K562 (cell line): ENCODE results near the gene HOXA4. TPM values are rescaled to one million over a fixed set of nuclear protein-coding genes. Genes with fewer than 3 reads are reported as not detected.

Experiments
- ATAC-seq: fragments of 200-7000 bp; cut with Tn5 transposase; 3 replicates; pipeline ENCODE4 v1.9.1; 2020; ENCODE audit warnings: moderate library complexity
- BruUV-seq: library from RNA; stranded (reverse); fragments of 400-500 nt; replicated peaks from 2 replicates; lab custom pipeline; 2021; lab: Mats Ljungman, UMichigan
- CTCF ChIA-PET: fragments of 300-600 bp; formaldehyde crosslinking; extraction: SDS; loops from one replicate; lab custom pipeline; 2021; ENCODE audit warnings: low intra/inter-chr PET ratio; lab: Yijun Ruan, JAX
- POLR2A ChIA-PET: fragments of 300-600, 350-650 bp; sonication (Branson Sonifier 250); formaldehyde crosslinking; extraction: SDS; loops from one replicate; lab custom pipeline; 2021; ENCODE audit warnings: antibody characterized with exemption, inconsistent platforms; lab: Yijun Ruan, JAX
- DNase-seq, 4 experiments: peaks; one replicate each; pipeline versions ENCODE4 v3.0.0 to v3.0.0-alpha.2; 2011 to 2018; ENCODE audit warnings: low spot score in 3 of 4, mixed read lengths in 3 of 4; ENCODE audit errors: extremely low read depth in 1 of 4
- FAIRE-seq: peaks from 2 replicates; lab custom pipeline; 2011; peaks lifted over from hg19 to GRCh38; lab: Jason Lieb, UNC
- H2AFZ ChIP-seq: 2 replicates; pipeline ENCODE4 v1.6.0; 2011; ENCODE audit warnings: low read depth, low read length, control low read depth, inconsistent platforms
- H3K27ac ChIP-seq: fragments of 200-600 bp; 3 replicates; pipeline ENCODE4 v1.8.0; 2011; ENCODE audit warnings: low read depth, mild to moderate bottlenecking, control low read depth, inconsistent platforms, low read length, moderate library complexity, mixed read lengths; ENCODE audit errors: extremely low read depth
- H3K27me3 ChIP-seq, 2 experiments: fragments of 300-600 bp in 1 of 2; 2 replicates in 1 of 2; 3 replicates in 1 of 2; pipeline versions ENCODE4 v1.6.0 to v1.8.0; 2011; ENCODE audit warnings: inconsistent platforms in 2 of 2, low read length in 2 of 2, mild to moderate bottlenecking in 1 of 2, mixed read lengths in 1 of 2, moderate library complexity in 1 of 2; ENCODE audit not compliant: control insufficient read depth in 2 of 2, insufficient read depth in 2 of 2
- H3K36me3 ChIP-seq: fragments of 300-600 bp; 3 replicates; pipeline ENCODE4 v1.8.0; 2011; ENCODE audit warnings: mild to moderate bottlenecking, low read length, inconsistent platforms; ENCODE audit not compliant: control insufficient read depth, insufficient read depth
- H3K4me1 ChIP-seq, 2 experiments: fragments of 200-600 bp in 1 of 2; replicated peaks in 1 of 2; 2 replicates in 1 of 2; 3 replicates in 1 of 2; pipeline versions ENCODE4 v1.5.1 to v1.8.0; 2011; ENCODE audit warnings: inconsistent platforms in 2 of 2, low read length in 2 of 2, mild to moderate bottlenecking in 1 of 2, mixed read lengths in 1 of 2, moderate library complexity in 1 of 2; ENCODE audit not compliant: control insufficient read depth in 2 of 2, insufficient read depth in 2 of 2
- H3K4me2 ChIP-seq: 2 replicates; pipeline ENCODE4 v1.6.1; 2011; ENCODE audit warnings: low read length, control low read depth, inconsistent platforms, mixed read lengths; ENCODE audit not compliant: insufficient read depth
- H3K4me3 ChIP-seq: fragments of 200-600 bp; sonication (generic), shearing (Covaris generic); 2 replicates; pipeline ENCODE4 v1.5.1; 2016; ENCODE audit warnings: control low read depth, inconsistent platforms
- H3K79me2 ChIP-seq: fragments of 200-600 bp; 3 replicates; pipeline ENCODE4 v1.8.0; 2011; ENCODE audit warnings: low read length, inconsistent platforms; ENCODE audit not compliant: control insufficient read depth, insufficient read depth
- H3K9ac ChIP-seq, 2 experiments: 2 replicates each; pipeline versions ENCODE4 v1.6.0 to v1.6.1; 2011; ENCODE audit warnings: low read depth in 2 of 2, low read length in 2 of 2, control low read depth in 1 of 2, inconsistent platforms in 1 of 2, mild to moderate bottlenecking in 1 of 2, mixed read lengths in 1 of 2; ENCODE audit not compliant: insufficient read depth in 1 of 2
- H3K9me1 ChIP-seq: one replicate; pipeline ENCODE4 v1.6.0; 2011; ENCODE audit warnings: inconsistent platforms, mild to moderate bottlenecking, low read length, moderate library complexity; ENCODE audit not compliant: control insufficient read depth, insufficient read depth
- H3K9me3 ChIP-seq: replicated peaks from 2 replicates; pipeline ENCODE4 v1.5.1; 2011; ENCODE audit warnings: low read depth, low read length, inconsistent platforms; ENCODE audit not compliant: control insufficient read depth, insufficient read depth
- H4K20me1 ChIP-seq: replicated peaks from 2 replicates; pipeline ENCODE4 v1.6.1; 2011; ENCODE audit warnings: low read length, inconsistent platforms, mixed read lengths; ENCODE audit not compliant: control insufficient read depth, insufficient read depth
- CEBPG ChIP-seq, 3 experiments: fragments of 200-800 bp in 1 of 3; sonication (Bioruptor generic) in 1 of 3; sonication (generic) in 1 of 3; formaldehyde crosslinking in 1 of 3; IDR thresholded peaks in 2 of 3; conservative IDR thresholded peaks in 1 of 3; 2 replicates each; pipeline versions ENCODE4 v1.6.1 to v1.8.0; 2016 to 2022; ENCODE audit warnings: missing compliant biosample characterization in 2 of 3, missing genetic modification characterization in 2 of 3, mild to moderate bottlenecking in 1 of 3, missing genetic modification reagents in 1 of 3
- CREM ChIP-seq: IDR thresholded peaks from 2 replicates; pipeline ENCODE4 v1.6.1; 2014; ENCODE audit warnings: antibody characterized with exemption, low read depth
- DACH1 ChIP-seq: fragments of 450-650 bp; IDR thresholded peaks from 2 replicates; pipeline ENCODE4 v1.6.1; 2018; ENCODE audit not compliant: partially characterized antibody
- ETV6 ChIP-seq, 3 experiments: fragments of 150-350 bp in 1 of 3; sonication (generic) in 1 of 3; formaldehyde crosslinking in 1 of 3; IDR thresholded peaks; 2 replicates each; pipeline versions ENCODE4 v1.6.1 to v1.8.0; 2014 to 2022; ENCODE audit warnings: borderline replicate concordance in 2 of 3, low read depth in 2 of 3, antibody characterized with exemption in 1 of 3, low read length in 1 of 3, mild to moderate bottlenecking in 1 of 3, missing genetic modification reagents in 1 of 3
- FOXJ3 ChIP-seq: sonication (generic); formaldehyde crosslinking; IDR thresholded peaks from 2 replicates; pipeline ENCODE4 v1.4.0; 2020; ENCODE audit warnings: mild to moderate bottlenecking, missing genetic modification reagents
- NBN ChIP-seq: fragments of 450-650 bp; IDR thresholded peaks from 2 replicates; pipeline ENCODE4 v1.6.1; 2016; ENCODE audit warnings: low read depth, mild to moderate bottlenecking
- NFIC ChIP-seq: fragments of 450-650 bp; IDR thresholded peaks from 2 replicates; pipeline ENCODE4 v1.6.1; 2017; ENCODE audit warnings: mild to moderate bottlenecking, inconsistent platforms
- SNRNP70 ChIP-seq: fragments of 200-400 bp; formaldehyde crosslinking; optimal IDR thresholded peaks from 2 replicates; pipeline ENCODE3; 2017; ENCODE audit warnings: low read depth, low read length
- THRAP3 ChIP-seq: fragments of 450-650 bp; IDR thresholded peaks from 2 replicates; pipeline ENCODE4 v1.6.1; 2016; ENCODE audit warnings: mild to moderate bottlenecking, inconsistent platforms, borderline replicate concordance
- TRIM28 ChIP-seq: fragments of 450-650 bp; IDR thresholded peaks from 2 replicates; pipeline ENCODE4 v1.6.1; 2017
- ZNF347 ChIP-seq: fragments of 450-650 bp; formaldehyde crosslinking; IDR thresholded peaks from 2 replicates; pipeline ENCODE4 v1.4.0; 2020; ENCODE audit warnings: low read depth, mild to moderate bottlenecking, moderate library complexity
- ZNF766 ChIP-seq: fragments of 200-800 bp; sonication (Bioruptor generic); conservative IDR thresholded peaks from 2 replicates; pipeline ENCODE4 v1.6.1; 2016; ENCODE audit warnings: missing genetic modification characterization, missing compliant biosample characterization
- ZNF79 ChIP-seq: fragments of 250-450 bp; sonication (Bioruptor Pico); IDR thresholded peaks from 2 replicates; pipeline ENCODE4 v1.4.0; 2020; ENCODE audit warnings: low read depth, mild to moderate bottlenecking, moderate library complexity
- WGBS: fragments of 100-300 bp; shearing (Covaris generic); methylation state at CpG from one replicate; pipeline ENCODE4 v1.1.6; 2016; ENCODE audit warnings: low coverage, mixed read lengths; ENCODE audit not compliant: insufficient coverage; ENCODE audit errors: missing lambda C conversion rate; 5-methylcytosine and 5-hydroxymethylcytosine counted together
- in situ Hi-C: fragments of 300-500 bp; cut with MboI; formaldehyde crosslinking; loops from 4 replicates; pipeline ENCODE4 v1.15.0; 2018; ENCODE audit warnings: inconsistent platforms, mixed read lengths
- intact Hi-C: fragments of 100-400 bp; cut with micrococcal nuclease; formaldehyde crosslinking; loops from 2 replicates; pipeline ENCODE4 v1.14.2; 2022
- polyA plus RNA-seq, 8 experiments: library from polyadenylated mRNA; depleted of rRNA in 4 of 8; stranded (reverse) in 5 of 8; unstranded in 3 of 8; fragments of >200 nt; fragmentation: Nextera tagmentation in 2 of 8; fragmentation: Illumina TruSeq in 1 of 8; extraction: Ambion mirVana in 2 of 8; extraction: Trizol in 1 of 8; gene quantifications; 2 replicates each; pipeline versions ENCODE4 v1.2.1 to v1.2.3, GENCODE V29; 2011 to 2014; ENCODE audit warnings: inconsistent platforms in 1 of 8, missing spikeins in 1 of 8
- total RNA-seq, 7 experiments: library from RNA; depleted of rRNA in 6 of 7; stranded (reverse); fragments of >200 nt in 6 of 7; fragmentation: Illumina TruSeq in 2 of 7; extraction: Trizol in 2 of 7; gene quantifications; 2 replicates each; pipeline versions ENCODE4 v1.2.1 to v1.2.3, GENCODE V29; 2011 to 2021; ENCODE audit warnings: low replicate concordance in 1 of 7
- TF ChIP-seq, protein P1 (sequence below): fragments of 450-650 bp; formaldehyde crosslinking; IDR thresholded peaks from 2 replicates; pipeline ENCODE4 v1.4.0; 2020; ENCODE audit warnings: mild to moderate bottlenecking, moderate library complexity
- TF ChIP-seq, protein P2 (sequence below): fragments of 250-450 bp; sonication (Bioruptor Pico); IDR thresholded peaks from 2 replicates; pipeline ENCODE4 v1.4.0; 2020; ENCODE audit warnings: mild to moderate bottlenecking, moderate library complexity
- TF ChIP-seq, protein P3 (sequence below): fragments of 250-450 bp; sonication (Bioruptor Pico); IDR thresholded peaks from 2 replicates; pipeline ENCODE4 v1.4.0; 2020; ENCODE audit warnings: borderline replicate concordance

The HOXA4 gene
- total and polyA plus RNA-seq, 9 of the 15 experiments (the other 6 are each of a cell fraction or from before 2014, with no cell fraction given): not detected

DNA sequence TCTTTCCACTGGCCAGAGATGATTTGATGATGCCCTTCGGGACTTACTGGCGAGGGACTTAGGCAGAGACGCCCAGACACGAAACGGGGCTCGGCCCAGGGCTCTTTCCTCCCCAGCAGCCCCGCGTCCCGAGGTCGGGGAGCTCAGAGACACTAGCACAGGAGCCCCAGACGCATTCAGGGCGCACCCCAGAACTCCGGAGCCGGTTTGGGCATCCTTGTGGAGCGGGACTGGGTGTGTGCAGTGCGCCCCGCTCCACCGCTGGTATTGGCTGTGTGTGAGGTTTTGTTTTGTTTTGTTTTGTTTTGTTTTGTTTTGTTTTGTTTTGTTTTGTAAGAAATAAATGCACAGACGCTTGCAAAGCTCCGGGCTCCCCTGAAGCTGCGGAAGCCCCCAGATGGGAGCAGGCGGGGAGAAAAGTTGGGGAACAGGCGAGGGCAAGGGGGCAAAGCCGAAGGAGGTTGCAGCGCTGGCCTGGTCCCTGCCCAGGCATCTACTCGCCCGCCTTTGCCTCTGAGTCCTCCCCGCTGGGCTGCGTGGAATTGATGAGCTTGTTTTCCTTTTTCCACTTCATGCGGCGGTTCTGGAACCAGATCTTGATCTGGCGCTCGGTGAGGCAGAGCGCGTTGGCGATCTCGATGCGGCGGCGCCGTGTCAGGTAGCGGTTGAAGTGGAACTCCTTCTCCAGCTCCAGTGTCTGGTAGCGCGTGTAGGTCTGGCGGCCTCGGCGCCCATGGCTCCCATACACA, 14.8 kb upstream of the HOXA4 start (continued):
- TF ChIP-seq ETV6 (IDR thresholded peaks at IDR 0.05; ENCODE audit: borderline replicate concordance in 1 of 2, low read depth in 2 of 2, low read length in 1 of 2): no peak
- TF ChIP-seq ETV6 (CRISPR knock-in tag; IDR thresholded peaks at IDR 0.05; ENCODE audit: borderline replicate concordance): no peak
- no peak for TF ChIP-seq ZNF347
- TF ChIP-seq, protein P1, sequence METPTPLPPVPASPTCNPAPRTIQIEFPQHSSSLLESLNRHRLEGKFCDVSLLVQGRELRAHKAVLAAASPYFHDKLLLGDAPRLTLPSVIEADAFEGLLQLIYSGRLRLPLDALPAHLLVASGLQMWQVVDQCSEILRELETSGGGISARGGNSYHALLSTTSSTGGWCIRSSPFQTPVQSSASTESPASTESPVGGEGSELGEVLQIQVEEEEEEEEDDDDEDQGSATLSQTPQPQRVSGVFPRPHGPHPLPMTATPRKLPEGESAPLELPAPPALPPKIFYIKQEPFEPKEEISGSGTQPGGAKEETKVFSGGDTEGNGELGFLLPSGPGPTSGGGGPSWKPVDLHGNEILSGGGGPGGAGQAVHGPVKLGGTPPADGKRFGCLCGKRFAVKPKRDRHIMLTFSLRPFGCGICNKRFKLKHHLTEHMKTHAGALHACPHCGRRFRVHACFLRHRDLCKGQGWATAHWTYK (CRISPR knock-in tag): no peak

DNA sequence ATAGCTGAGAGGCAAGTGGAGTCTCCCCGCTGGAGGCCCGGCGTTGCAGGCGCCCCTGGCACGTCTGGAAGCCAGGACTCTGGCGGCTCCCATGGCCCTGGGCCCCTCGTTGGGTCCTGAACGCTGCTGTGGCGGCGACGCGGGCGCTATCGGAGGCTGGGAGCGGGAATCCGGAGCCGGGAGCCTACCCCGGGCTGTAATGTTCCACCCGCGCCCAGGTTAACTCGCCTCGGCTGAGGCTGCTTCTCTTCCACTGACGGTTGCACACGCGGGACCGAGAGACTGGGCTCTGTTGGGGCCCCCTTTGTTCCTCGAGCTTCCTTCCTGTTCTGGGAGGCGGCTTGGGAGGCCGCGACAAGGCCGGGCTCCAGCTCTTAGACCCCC, 14.2 kb upstream of the HOXA4 start:
- Histone ChIP-seq H3K36me3 (no peaks in the 10 kb centered on the region), H3K9ac (no peak overlapping the region), H4K20me1 (no peaks in the 10 kb centered on the region), H3K4me1 (peaks cover 0 to 14% of the 10 kb centered on the region in 2 experiments; a peak in 2 of 5 replicates), H3K27ac (no peak overlapping the region), H3K4me3 (no peak overlapping the region), H3K9me3 (no peaks in the 10 kb centered on the region), H3K27me3 (peaks cover 30 to 88% of the 10 kb centered on the region in 2 experiments), H2AFZ (no peak overlapping the region), H3K9me1 (no peaks in the 10 kb centered on the region), H3K79me2 (no peaks in the 10 kb centered on the region), H3K4me2 (no peak overlapping the region)
- POLR2A ChIA-PET: interaction anchor here (0.7 kb wide), 1 partner anchor 469 kb away, joined by 4 read pairs; no protein-coding TSS in a partner anchor
- no peak for ATAC-seq
- no peak for FAIRE-seq
- BruUV-seq: no TSS peak
- CTCF ChIA-PET: no interaction called here
- DNase-seq: no peak
- in situ Hi-C loops (loop anchor here (10.0 kb wide), 1 partner anchor 290 kb away; no protein-coding TSS in a partner anchor), intact Hi-C loops (no loop called here)
- 13% methylated on average over 25 of the region's 31 CpGs for WGBS
- TF ChIP-seq ZNF79 (CRISPR knock-in tag) (no peak), THRAP3 (no peak), CREM (no peak), CEBPG (CRISPR knock-in tag; IDR thresholded peaks at IDR 0.05) (no peak), CEBPG (tag; conservative IDR thresholded peaks at IDR 0.05 in 1 of 2, IDR thresholded peaks at IDR 0.05 in 1 of 2) (no peak), DACH1 (no peak), TRIM28 (no peak), NFIC (no peak), SNRNP70 (no peak), NBN (no peak), ZNF766 (CRISPR knock-in tag) (no peak), FOXJ3 (no peak)
- TF ChIP-seq, protein P2, sequence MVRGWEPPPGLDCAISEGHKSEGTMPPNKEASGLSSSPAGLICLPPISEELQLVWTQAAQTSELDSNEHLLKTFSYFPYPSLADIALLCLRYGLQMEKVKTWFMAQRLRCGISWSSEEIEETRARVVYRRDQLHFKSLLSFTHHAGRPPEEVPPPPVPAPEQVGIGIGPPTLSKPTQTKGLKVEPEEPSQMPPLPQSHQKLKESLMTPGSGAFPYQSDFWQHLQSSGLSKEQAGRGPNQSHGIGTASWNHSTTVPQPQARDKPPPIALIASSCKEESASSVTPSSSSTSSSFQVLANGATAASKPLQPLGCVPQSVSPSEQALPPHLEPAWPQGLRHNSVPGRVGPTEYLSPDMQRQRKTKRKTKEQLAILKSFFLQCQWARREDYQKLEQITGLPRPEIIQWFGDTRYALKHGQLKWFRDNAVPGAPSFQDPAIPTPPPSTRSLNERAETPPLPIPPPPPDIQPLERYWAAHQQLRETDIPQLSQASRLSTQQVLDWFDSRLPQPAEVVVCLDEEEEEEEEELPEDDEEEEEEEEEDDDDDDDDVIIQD (CRISPR knock-in tag): no peak
- TF ChIP-seq, protein P3, sequence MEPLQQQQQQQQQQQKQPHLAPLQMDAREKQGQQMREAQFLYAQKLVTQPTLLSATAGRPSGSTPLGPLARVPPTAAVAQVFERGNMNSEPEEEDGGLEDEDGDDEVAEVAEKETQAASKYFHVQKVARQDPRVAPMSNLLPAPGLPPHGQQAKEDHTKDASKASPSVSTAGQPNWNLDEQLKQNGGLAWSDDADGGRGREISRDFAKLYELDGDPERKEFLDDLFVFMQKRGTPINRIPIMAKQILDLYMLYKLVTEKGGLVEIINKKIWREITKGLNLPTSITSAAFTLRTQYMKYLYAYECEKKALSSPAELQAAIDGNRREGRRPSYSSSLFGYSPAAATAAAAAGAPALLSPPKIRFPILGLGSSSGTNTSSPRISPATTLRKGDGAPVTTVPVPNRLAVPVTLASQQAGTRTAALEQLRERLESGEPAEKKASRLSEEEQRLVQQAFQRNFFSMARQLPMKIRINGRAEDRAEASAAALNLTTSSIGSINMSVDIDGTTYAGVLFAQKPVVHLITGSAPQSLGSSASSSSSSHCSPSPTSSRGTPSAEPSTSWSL: no peak
